Colonic mucosa (tissue), 4 donors: ENCODE data around the gene CDIPT. TPM values are rescaled to one million over a fixed set of nuclear protein-coding genes. Genes with fewer than 3 reads are reported as not detected.

Experiments
- DNase-seq: peaks from one replicate; pipeline ENCODE4 v3.0.0-alpha.2; 2020
- H3K27ac ChIP-seq: fragments of 200-600 bp; one replicate; pipeline ENCODE4 v1.8.0; 2021
- H3K27me3 ChIP-seq: fragments of 200-600 bp; one replicate; pipeline ENCODE4 v1.8.0; 2021
- H3K36me3 ChIP-seq: fragments of 200-600 bp; one replicate; pipeline ENCODE4 v1.8.0; 2021
- H3K4me1 ChIP-seq: fragments of 200-600 bp; one replicate; pipeline ENCODE4 v1.8.0; 2021; ENCODE audit warnings: mild to moderate bottlenecking
- H3K4me3 ChIP-seq: fragments of 200-600 bp; one replicate; pipeline ENCODE4 v1.8.0; 2021
- H3K9ac ChIP-seq, 2 donors: one replicate each; pipeline ENCODE4 v1.7.0; 2013; ENCODE audit warnings: control low read depth in 2 of 2, low read depth in 2 of 2, low read length in 2 of 2
- H3K9me3 ChIP-seq: fragments of 200-600 bp; one replicate; pipeline ENCODE4 v1.8.0; 2021
- CTCF ChIP-seq: fragments of 200-600 bp; IDR thresholded peaks from one replicate; pipeline ENCODE4 v1.8.0; 2022; ENCODE audit warnings: antibody characterized with exemption, mild to moderate bottlenecking
- intact Hi-C: fragments of 100-400 bp; cut with DNase I; formaldehyde crosslinking; loops from one replicate; pipeline ENCODE4 v1.14.1; 2022
- total RNA-seq, 2 donors: library from RNA; stranded (reverse); fragmentation: NEBNext Ultra II Directional in 1 of 2; extraction: Animal tissue kit (Norgen Biotek cat#: 25700) in 1 of 2; gene quantifications; one replicate each; pipeline ENCODE4 v1.2.1, GENCODE V29; 2021
- donor health status: healthy.
- donor health status: DM: no; HTN: no; CAD: no.
- donor health status: DM: no; HTN: no; CAD: no.

CDIPT gene
- total RNA-seq, 2 donors from 2014 or later = 58.1 to 62.7 TPM

GRCh38 chr16:29848420-29849297 is 14.4 kb downstream of the CDIPT start:
- no peak overlapping the region for H3K4me3 ChIP-seq
- peak overlapping the region in 1 of 2 donors; percentile 34 for H3K9ac ChIP-seq
- H3K27me3 ChIP-seq = no peaks in the 10 kb centered on the region
- H3K4me1 ChIP-seq = no peaks in the 10 kb centered on the region
- H3K27ac ChIP-seq = no peak overlapping the region
- H3K36me3 ChIP-seq = peaks cover 39% of the 10 kb centered on the region
- H3K9me3 ChIP-seq = no peaks in the 10 kb centered on the region
- intact Hi-C loops = no loop called here
- DNase-seq = peak; percentile 84
- peak; percentile 90 for TF ChIP-seq CTCF

- Histone ChIP-seq H3K4me3 (no peak overlapping the region), H3K9me3 (no peaks in the 10 kb centered on the region), H3K9ac (no peak overlapping the region), H3K36me3 (peaks cover 56% of the 10 kb centered on the region), H3K4me1 (no peaks in the 10 kb centered on the region), H3K27me3 (no peaks in the 10 kb centered on the region), H3K27ac (no peak overlapping the region)
- intact Hi-C loops = no loop called here
- no peak for TF ChIP-seq CTCF
- no peak for DNase-seq
Measured at GRCh38 chr16:29845656-29846055, 17.4 kb downstream of the CDIPT start.

GRCh38 chr16:29844575-29845331 is 18.3 kb downstream of the CDIPT start:
- intact Hi-C loops = no loop called here
- H3K4me3 ChIP-seq = no peak overlapping the region

GRCh38 chr16:29843931-29844330 is 19.1 kb downstream of the CDIPT start:
- Histone ChIP-seq H3K36me3 (peaks cover 69% of the 10 kb centered on the region), H3K9me3 (no peaks in the 10 kb centered on the region), H3K27ac (no peak overlapping the region), H3K4me1 (no peaks in the 10 kb centered on the region), H3K9ac (no peak overlapping the region), H3K27me3 (no peaks in the 10 kb centered on the region), H3K4me3 (no peak overlapping the region)
- DNase-seq = no peak
- no peak for TF ChIP-seq CTCF
- intact Hi-C loops = no loop called here

More at GRCh38 chr16:29844575-29845331, 18.3 kb downstream of the CDIPT start:
- Histone ChIP-seq H3K9me3 (no peaks in the 10 kb centered on the region), H3K9ac (no peak overlapping the region), H3K27me3 (no peaks in the 10 kb centered on the region), H3K4me1 (no peaks in the 10 kb centered on the region), H3K27ac (no peak overlapping the region), H3K36me3 (peaks cover 65% of the 10 kb centered on the region)
- DNase-seq = no peak
- no peak for TF ChIP-seq CTCF

- Histone ChIP-seq H3K27ac (no peak overlapping the region), H3K9me3 (no peaks in the 10 kb centered on the region), H3K9ac (no peak overlapping the region), H3K27me3 (no peaks in the 10 kb centered on the region), H3K4me1 (no peaks in the 10 kb centered on the region), H3K36me3 (peaks cover 72% of the 10 kb centered on the region), H3K4me3 (no peak overlapping the region)
- DNase-seq = no peak
- TF ChIP-seq CTCF = no peak
- intact Hi-C loops = no loop called here
Measured at GRCh38 chr16:29842732-29843346, 20.2 kb downstream of the CDIPT start.
